Osteocyte (in vitro differentiated cells): ENCODE measurements around the gene PPA1. TPM values are rescaled to one million over a fixed set of nuclear protein-coding genes. Genes with fewer than 3 reads are reported as not detected.
"Not testable (repeated sequence)": the region's sequence is repeated elsewhere in the genome, so short reads cannot be mapped to it uniquely, and the experiment has no call there.

Experiments used
- DNase-seq: peaks from one replicate; pipeline ENCODE4 v3.0.0; 2021; ENCODE audit warnings: mixed read lengths; ENCODE audit not compliant: unreplicated experiment; ENCODE audit errors: extremely low spot score
- H3K27ac Mint-ChIP-seq: one replicate; pipeline ENCODE4 v1.8.0; 2021; ENCODE audit warnings: mild to moderate bottlenecking, mixed read lengths; ENCODE audit not compliant: unreplicated experiment
- H3K27me3 Mint-ChIP-seq: one replicate; pipeline ENCODE4 v1.8.0; 2021; ENCODE audit warnings: mixed read lengths; ENCODE audit not compliant: unreplicated experiment
- H3K36me3 Mint-ChIP-seq: one replicate; pipeline ENCODE4 v1.8.0; 2021; ENCODE audit warnings: mixed read lengths; ENCODE audit not compliant: unreplicated experiment
- H3K4me1 Mint-ChIP-seq: one replicate; pipeline ENCODE4 v1.8.0; 2021; ENCODE audit warnings: mixed read lengths; ENCODE audit not compliant: unreplicated experiment
- H3K4me3 Mint-ChIP-seq: one replicate; pipeline ENCODE4 v1.8.0; 2021; ENCODE audit warnings: mild to moderate bottlenecking, moderate library complexity, mixed read lengths; ENCODE audit not compliant: unreplicated experiment
- H3K9me3 Mint-ChIP-seq: one replicate; pipeline ENCODE4 v1.8.0; 2021; ENCODE audit warnings: mixed read lengths; ENCODE audit not compliant: unreplicated experiment
- CTCF ChIP-seq: fragments of 200-600 bp; sonication (generic); IDR thresholded peaks from 2 replicates; pipeline ENCODE4 v1.5.0; 2021; ENCODE audit warnings: antibody characterized with exemption, mild to moderate bottlenecking, moderate library complexity
- total RNA-seq: library from RNA; stranded (reverse); gene quantifications from 2 replicates; pipeline ENCODE4 v1.2.1, GENCODE V29; 2021

Gene PPA1
- total RNA-seq, 1 donor from 2014 or later = 59.8 TPM

DNA sequence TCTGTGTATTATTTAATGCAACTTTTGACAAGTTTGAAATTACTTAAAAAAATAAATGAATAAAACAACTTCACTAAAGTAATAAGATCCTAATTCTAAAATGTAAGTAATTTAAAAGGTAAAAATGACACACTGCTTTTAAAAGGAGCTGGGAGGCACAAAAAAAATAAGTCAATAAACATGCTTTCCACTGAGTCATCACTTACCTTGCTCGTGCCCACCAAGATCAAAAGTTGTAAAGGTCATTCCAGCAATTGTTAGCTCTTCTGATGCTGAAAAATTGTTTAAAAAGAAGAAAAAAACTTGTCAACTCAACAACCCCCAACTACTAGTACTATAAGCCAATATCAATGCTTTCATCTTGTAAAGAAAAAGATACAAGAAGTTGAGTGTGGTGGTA, 72.4 kb downstream of the PPA1 start:
- Mint-ChIP-seq H3K27ac (peak overlapping the region; percentile 66), H3K36me3 (peaks cover 44% of the 10 kb centered on the region), H3K4me3 (no peak overlapping the region), H3K27me3 (no peaks in the 10 kb centered on the region), H3K9me3 (no peaks in the 10 kb centered on the region), H3K4me1 (peaks cover 26% of the 10 kb centered on the region)
- DNase-seq = no peak
- no peak for TF ChIP-seq CTCF

DNA sequence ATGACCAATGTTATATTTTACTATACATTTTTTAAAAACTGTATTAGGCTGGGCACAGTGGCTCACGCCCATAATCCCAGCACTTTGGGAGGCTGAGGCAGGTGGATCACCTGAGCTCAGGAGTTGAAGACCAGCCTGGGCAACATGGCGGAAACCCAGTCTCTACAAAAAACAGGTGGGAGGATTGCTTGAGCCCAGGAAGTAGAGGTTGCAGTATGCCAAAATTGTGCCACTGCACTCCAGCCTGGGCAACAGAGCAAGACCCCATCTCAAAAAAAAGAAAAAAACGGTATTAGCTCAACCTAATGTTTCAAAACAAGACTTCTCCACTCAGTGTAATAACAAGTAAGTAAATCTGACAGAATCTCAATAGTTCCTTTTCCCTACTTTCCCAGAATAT, 73.9 kb downstream of the PPA1 start:
- peaks cover 22% of the 10 kb centered on the region for H3K4me1 Mint-ChIP-seq

GRCh38 chr10:70158113-70158512, 75.1 kb downstream of the PPA1 start:
- no peaks in the 10 kb centered on the region for H3K27me3 Mint-ChIP-seq
- peaks cover 54% of the 10 kb centered on the region for H3K36me3 Mint-ChIP-seq
- TF ChIP-seq CTCF = no peak
- no peaks in the 10 kb centered on the region for H3K9me3 Mint-ChIP-seq
- H3K4me1 Mint-ChIP-seq = peaks cover 17% of the 10 kb centered on the region
- peak overlapping the region; percentile 23 for H3K27ac Mint-ChIP-seq
- no peak for DNase-seq
- H3K4me3 Mint-ChIP-seq = no peak overlapping the region

More for the DNA sequence above, 73.9 kb downstream of the PPA1 start:
- not testable (repeated sequence) for H3K27ac Mint-ChIP-seq, DNase-seq, H3K9me3 Mint-ChIP-seq, H3K4me3 Mint-ChIP-seq, H3K27me3 Mint-ChIP-seq
- H3K36me3 Mint-ChIP-seq = peaks cover 49% of the 10 kb centered on the region

DNA sequence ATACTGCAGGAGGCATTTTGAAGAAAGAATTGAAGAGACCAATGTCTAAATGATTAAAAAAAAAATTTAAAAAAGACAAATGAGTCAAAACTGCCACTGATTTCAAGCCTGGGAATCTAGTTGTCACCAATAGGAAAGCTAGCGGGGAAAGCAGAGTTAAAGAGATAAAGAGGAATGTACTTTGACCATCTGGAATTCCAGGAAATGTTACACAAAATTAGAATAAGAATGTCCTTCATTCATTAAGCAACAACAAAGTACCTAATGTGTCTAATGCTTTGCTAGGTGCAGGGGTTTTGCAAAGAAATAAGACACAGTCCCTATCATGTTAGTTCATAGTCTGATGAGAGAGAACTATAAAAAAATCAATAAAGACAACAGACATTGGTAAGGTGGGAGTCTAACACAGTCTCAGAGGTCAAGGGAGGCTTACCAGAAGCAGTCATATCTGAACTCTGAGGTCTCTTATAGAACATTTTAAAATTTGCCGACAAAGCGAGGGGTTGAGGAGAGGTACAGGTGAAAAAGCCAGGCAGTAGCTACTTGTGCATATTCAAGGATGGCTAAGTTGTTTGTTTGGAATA, 77.9 kb downstream of the PPA1 start:
- Mint-ChIP-seq H3K9me3 (no peaks in the 10 kb centered on the region), H3K27ac (no peak overlapping the region), H3K27me3 (no peaks in the 10 kb centered on the region), H3K4me1 (no peaks in the 10 kb centered on the region), H3K36me3 (peaks cover 67% of the 10 kb centered on the region), H3K4me3 (no peak overlapping the region)
- TF ChIP-seq CTCF = no peak
- no peak for DNase-seq

Other genes with a start within 250 kb of the PPA1 start
- gene MACROH2A2, start 180.6 kb downstream of the PPA1 start, total RNA-seq = 31.2 and 36.5 TPM in 2 replicates
- 11.7 and 12.1 TPM in 2 replicates for gene AIFM2, start 100.6 kb downstream of the PPA1 start, total RNA-seq
- 13.8 and 15.6 TPM in 2 replicates for gene TYSND1, start 86.7 kb downstream of the PPA1 start, total RNA-seq
- gene SAR1A, start 62.9 kb downstream of the PPA1 start, total RNA-seq = 143 and 168 TPM in 2 replicates
- not detected in 2 replicates for gene NPFFR1, start 50.6 kb upstream of the PPA1 start, total RNA-seq
- 4.0 and 5.8 TPM in 2 replicates for gene LRRC20, start 149.2 kb upstream of the PPA1 start, total RNA-seq
- 40.4 and 41.1 TPM in 2 replicates for gene EIF4EBP2, start 170.7 kb upstream of the PPA1 start, total RNA-seq
- not detected in 2 replicates for gene NODAL, start 208.3 kb upstream of the PPA1 start, total RNA-seq
- gene PALD1, start 245.3 kb upstream of the PPA1 start, total RNA-seq = 2.8 and 3.1 TPM in 2 replicates